ENCODE measurements around the gene SKP2. TPM values are rescaled to one million over a fixed set of nuclear protein-coding genes. Genes with fewer than 3 reads are reported as not detected.

The SKP2 gene
- total RNA-seq, 4 donors from 2014 or later, result 10.3 to 41.5 (median 23.6) TPM

DNA sequence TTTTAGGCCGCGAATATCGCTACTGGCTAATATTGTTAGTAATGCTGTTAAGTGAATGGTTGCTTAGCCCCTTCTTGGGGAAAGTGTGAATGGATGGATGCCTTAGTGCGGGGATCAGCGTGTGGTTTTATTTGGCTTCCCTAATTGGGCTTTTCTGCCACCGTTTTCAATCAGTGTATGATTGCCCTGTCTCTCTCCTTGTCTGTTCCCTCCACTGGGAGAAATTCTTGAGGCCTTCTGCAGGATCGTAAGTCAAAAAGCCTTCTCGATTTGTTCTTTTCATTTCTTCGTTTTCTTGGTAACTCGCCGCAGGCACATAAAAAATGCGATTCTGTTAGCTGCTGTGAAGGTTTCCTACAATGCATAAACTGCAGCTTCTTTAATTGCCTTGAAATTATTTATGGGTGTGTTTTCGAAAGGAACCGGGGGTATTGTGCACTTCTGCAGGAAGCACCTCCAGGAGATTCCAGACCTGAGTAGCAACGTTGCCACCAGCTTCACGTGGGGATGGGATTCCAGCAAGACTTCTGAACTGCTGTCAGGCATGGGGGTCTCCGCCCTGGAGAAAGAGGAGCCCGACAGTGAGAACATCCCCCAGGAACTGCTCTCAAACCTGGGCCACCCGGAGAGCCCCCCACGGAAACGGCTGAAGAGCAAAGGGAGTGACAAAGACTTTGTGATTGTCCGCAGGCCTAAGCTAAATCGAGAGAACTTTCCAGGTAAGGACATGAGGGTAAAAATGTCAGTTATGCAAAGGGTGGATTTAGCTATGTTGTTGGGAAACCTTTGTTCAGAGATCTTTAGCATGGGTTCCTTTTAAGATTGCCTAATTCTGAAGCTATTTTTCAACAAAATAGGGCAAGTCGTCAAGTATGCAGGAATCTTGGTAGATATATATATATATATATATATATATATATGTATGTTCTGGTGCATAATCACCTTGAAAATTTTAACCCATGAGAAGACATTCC, 700 bp downstream of the SKP2 start:
- no peaks in the 10 kb centered on the region for H3K27me3 ChIP-seq
- intact Hi-C loops (cut with DNase I), result no loop called here
- H3K9me3 ChIP-seq, result no peaks in the 10 kb centered on the region
- H3K4me1 ChIP-seq, result peaks cover 0 to 74% (median 27%) of the 10 kb centered on the region in 3 donors
- peak overlapping the region; percentile 89 to 95 (median 92) for H3K4me3 ChIP-seq
- peak overlapping the region; percentile 89 to 92 (median 91) for H3K27ac ChIP-seq
- DNase-seq, result no peak
- TF ChIP-seq POLR2A (IDR thresholded peaks at IDR 0.05), result no peak
- TF ChIP-seq CTCF (IDR thresholded peaks at IDR 0.05), result no peak
- 2% methylated on average over 15 to 21 of the region's 24 CpGs for WGBS, 2 donors
- H3K36me3 ChIP-seq, result peaks cover 0 to 20% (median 0%) of the 10 kb centered on the region in 3 donors

DNA sequence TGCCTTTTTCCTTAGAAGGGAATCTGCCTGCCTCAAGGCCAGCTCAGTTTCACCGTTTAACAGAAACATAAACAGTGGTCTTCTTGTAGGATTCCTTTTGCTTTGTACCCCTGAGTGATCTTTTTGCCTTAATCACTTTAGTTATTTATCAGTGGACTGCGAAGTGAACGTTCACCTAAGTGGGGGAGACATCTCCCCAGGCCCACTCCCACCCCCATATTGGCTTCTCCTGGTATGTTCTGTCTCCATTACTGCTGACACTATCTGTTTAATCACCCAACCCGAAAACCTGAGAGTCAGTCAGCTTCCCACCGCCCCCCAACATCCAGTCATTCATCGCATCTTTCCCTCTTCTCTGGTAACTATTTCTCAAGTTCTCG, 1.4 kb downstream of the SKP2 start:
- H3K27ac ChIP-seq, result peak overlapping the region in 1 of 4 donors; percentile 90
- no peak for DNase-seq

GRCh38 chr5:36153726-36154125, 1.8 kb downstream of the SKP2 start:
- Histone ChIP-seq H3K27me3 (no peaks in the 10 kb centered on the region), H3K4me1 (peaks cover 0 to 72% (median 27%) of the 10 kb centered on the region in 3 donors), H3K9me3 (no peaks in the 10 kb centered on the region), H3K36me3 (peaks cover 0 to 29% (median 0%) of the 10 kb centered on the region in 3 donors), H3K27ac (no peak overlapping the region), H3K4me3 (peak overlapping the region in 1 of 4 donors; percentile 91)
- no peak for DNase-seq
- TF ChIP-seq POLR2A (IDR thresholded peaks at IDR 0.05), result no peak
- TF ChIP-seq CTCF (IDR thresholded peaks at IDR 0.05), result no peak
- WGBS, 2 donors, result 79 to 84% methylated on average over 4 of the region's 4 CpGs
- intact Hi-C loops (cut with DNase I), result no loop called here

More for the DNA sequence above, 1.4 kb downstream of the SKP2 start:
- H3K4me3 ChIP-seq, result peak overlapping the region in 2 of 4 donors; percentile 91 to 94
- H3K36me3 ChIP-seq, result peaks cover 0 to 25% (median 0%) of the 10 kb centered on the region in 3 donors
- intact Hi-C loops (cut with DNase I), result no loop called here
- H3K9me3 ChIP-seq, result no peaks in the 10 kb centered on the region
- H3K4me1 ChIP-seq, result peaks cover 0 to 74% (median 27%) of the 10 kb centered on the region in 3 donors
- WGBS, 2 donors, result 62 to 68% methylated on average over 7 of the region's 7 CpGs
- TF ChIP-seq POLR2A (IDR thresholded peaks at IDR 0.05), result no peak
- no peaks in the 10 kb centered on the region for H3K27me3 ChIP-seq

DNA sequence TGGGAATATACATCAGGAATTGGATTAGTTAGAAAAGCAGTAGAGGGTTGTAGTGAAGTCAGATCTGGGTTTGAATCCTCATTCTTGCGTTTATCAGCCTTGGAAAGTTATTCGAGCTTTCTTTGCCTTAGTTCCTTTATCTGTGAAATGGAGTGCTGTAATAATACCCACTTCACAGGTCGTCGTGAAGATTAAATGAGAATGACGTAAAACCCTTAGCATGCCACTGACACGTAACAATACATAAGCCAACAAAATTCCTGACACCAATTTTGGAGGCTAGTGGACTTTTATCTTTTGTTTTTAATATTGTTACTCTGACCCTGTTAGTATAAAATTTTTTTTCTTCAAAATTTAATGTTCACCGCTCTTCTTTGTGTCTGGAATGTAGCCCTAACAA, 3.4 kb downstream of the SKP2 start:
- 88 to 90% methylated on average over 7 of the region's 7 CpGs for WGBS, 2 donors
- TF ChIP-seq POLR2A (IDR thresholded peaks at IDR 0.05) (no peak), CTCF (IDR thresholded peaks at IDR 0.05) (no peak)
- intact Hi-C loops (cut with DNase I), result no loop called here
- Histone ChIP-seq H3K27ac (peak overlapping the region in 1 of 4 donors; percentile 75), H3K4me1 (peaks cover 0 to 56% (median 25%) of the 10 kb centered on the region in 3 donors), H3K36me3 (peaks cover 0 to 45% (median 0%) of the 10 kb centered on the region in 3 donors), H3K27me3 (no peaks in the 10 kb centered on the region), H3K9me3 (no peaks in the 10 kb centered on the region), H3K4me3 (no peak overlapping the region)
- no peak for DNase-seq

- peaks cover 0 to 53% (median 19%) of the 10 kb centered on the region in 3 donors for H3K4me1 ChIP-seq
- TF ChIP-seq CTCF (IDR thresholded peaks at IDR 0.05), result no peak
- peaks cover 0 to 52% (median 0%) of the 10 kb centered on the region in 3 donors for H3K36me3 ChIP-seq
- H3K9me3 ChIP-seq, result no peaks in the 10 kb centered on the region
- H3K4me3 ChIP-seq, result no peak overlapping the region
- DNase-seq, result no peak
- intact Hi-C loops (cut with DNase I), result no loop called here
- 33 to 42% methylated on average over 4 of the region's 4 CpGs for WGBS, 2 donors
- peak overlapping the region; percentile 32 to 75 (median 53) for H3K27ac ChIP-seq
- H3K27me3 ChIP-seq, result no peaks in the 10 kb centered on the region
Measured at GRCh38 chr5:36156121-36156601, 4.2 kb downstream of the SKP2 start.
